ENCODE measurements around the gene NPAS2.

Gene NPAS2, protein sequence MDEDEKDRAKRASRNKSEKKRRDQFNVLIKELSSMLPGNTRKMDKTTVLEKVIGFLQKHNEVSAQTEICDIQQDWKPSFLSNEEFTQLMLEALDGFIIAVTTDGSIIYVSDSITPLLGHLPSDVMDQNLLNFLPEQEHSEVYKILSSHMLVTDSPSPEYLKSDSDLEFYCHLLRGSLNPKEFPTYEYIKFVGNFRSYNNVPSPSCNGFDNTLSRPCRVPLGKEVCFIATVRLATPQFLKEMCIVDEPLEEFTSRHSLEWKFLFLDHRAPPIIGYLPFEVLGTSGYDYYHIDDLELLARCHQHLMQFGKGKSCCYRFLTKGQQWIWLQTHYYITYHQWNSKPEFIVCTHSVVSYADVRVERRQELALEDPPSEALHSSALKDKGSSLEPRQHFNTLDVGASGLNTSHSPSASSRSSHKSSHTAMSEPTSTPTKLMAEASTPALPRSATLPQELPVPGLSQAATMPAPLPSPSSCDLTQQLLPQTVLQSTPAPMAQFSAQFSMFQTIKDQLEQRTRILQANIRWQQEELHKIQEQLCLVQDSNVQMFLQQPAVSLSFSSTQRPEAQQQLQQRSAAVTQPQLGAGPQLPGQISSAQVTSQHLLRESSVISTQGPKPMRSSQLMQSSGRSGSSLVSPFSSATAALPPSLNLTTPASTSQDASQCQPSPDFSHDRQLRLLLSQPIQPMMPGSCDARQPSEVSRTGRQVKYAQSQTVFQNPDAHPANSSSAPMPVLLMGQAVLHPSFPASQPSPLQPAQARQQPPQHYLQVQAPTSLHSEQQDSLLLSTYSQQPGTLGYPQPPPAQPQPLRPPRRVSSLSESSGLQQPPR

DNA sequence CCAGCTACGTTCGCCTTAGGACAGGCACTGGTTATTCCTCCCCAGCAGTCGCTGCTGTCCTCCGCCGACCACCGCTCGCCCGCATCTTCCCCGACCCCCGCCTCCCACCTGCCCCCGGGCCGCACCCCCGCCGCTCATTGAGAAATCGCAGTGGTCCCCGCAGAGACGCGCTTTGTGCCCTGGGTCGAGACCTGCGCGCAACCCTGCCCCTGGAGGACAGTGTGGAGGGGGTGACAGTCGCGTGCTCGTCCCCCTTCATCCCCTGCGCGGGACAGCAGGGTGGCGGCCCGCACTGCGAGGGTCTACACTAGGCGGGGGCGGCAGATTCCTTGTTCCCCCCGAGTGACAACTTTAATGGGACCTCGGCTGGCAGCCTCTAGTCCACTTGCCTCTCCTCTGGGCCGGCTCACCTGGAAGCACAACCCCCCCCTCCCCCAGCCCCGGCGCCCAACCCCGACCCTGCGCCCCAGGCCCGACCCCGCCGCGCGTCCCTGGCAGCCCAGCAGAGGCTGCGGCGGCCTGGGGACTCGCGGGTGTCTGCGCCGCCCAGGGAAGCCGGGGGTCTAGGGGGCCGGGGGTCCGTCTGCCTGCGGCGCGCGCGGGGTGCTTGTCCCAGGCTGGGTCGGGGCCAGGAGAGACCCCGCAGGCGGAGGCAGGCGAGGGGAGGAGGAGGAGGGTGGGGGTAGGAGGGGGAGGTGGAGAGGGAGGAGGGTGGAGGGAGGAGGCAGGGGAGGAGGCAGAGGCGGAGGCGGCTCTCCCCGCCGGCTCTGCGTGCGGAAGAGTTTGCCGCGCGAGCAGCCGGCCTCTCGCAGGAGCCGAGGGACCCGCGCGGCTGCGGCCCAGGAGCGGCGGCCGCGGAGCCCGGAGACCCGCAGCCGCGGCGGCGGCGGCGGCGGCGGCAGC is at the start of gene NPAS2:
Gene NPAS2 (plus strand): TSS at position 770 of the 903 bp plus-strand sequence. CDS start 84,616 bp downstream, outside the sequence.
- Histone ChIP-seq H3K4me3 (ENCODE audit: low read length) (no peak within 1 kb of the TSS), H3K9ac (ENCODE audit: low read length) (no peak within 1 kb of the TSS), H2AFZ (ENCODE audit: low read length) (no peak within 1 kb of the TSS), H3K9me2 (replicated peaks; ENCODE audit: insufficient read depth, low read length) (no peaks in the 10 kb centered on the region), H3F3A (ENCODE audit: insufficient read depth, low read length) (no peaks in the 10 kb centered on the region), H3K27me3 (replicated peaks; ENCODE audit: insufficient read depth, low read length) (no peaks in the 10 kb centered on the region), H3K9me3 (replicated peaks; ENCODE audit: insufficient read depth, low read length) (no peaks in the 10 kb centered on the region), H3K4me1 (ENCODE audit: low read length) (no peaks in the 10 kb centered on the region), H3K36me3 (replicated peaks; ENCODE audit: insufficient read depth, low read length) (no peaks in the 10 kb centered on the region), H3K27ac (ENCODE audit: low read length) (no peak within 1 kb of the TSS), H3K79me2 (ENCODE audit: low read length) (no peaks in the 10 kb centered on the region), H3K4me2 (ENCODE audit: low read depth, low read length) (no peak within 1 kb of the TSS), H4K20me1 (ENCODE audit: insufficient read depth, low read length) (no peaks in the 10 kb centered on the region)
- TF ChIP-seq EZH2phosphoT487 (IDR thresholded peaks at IDR 0.05; ENCODE audit: low read length) = no peak
- no peak for TF ChIP-seq EZH2 (optimal IDR thresholded peaks at IDR 0.05; ENCODE audit: low read depth, low read length)
- TF ChIP-seq, protein P1, sequence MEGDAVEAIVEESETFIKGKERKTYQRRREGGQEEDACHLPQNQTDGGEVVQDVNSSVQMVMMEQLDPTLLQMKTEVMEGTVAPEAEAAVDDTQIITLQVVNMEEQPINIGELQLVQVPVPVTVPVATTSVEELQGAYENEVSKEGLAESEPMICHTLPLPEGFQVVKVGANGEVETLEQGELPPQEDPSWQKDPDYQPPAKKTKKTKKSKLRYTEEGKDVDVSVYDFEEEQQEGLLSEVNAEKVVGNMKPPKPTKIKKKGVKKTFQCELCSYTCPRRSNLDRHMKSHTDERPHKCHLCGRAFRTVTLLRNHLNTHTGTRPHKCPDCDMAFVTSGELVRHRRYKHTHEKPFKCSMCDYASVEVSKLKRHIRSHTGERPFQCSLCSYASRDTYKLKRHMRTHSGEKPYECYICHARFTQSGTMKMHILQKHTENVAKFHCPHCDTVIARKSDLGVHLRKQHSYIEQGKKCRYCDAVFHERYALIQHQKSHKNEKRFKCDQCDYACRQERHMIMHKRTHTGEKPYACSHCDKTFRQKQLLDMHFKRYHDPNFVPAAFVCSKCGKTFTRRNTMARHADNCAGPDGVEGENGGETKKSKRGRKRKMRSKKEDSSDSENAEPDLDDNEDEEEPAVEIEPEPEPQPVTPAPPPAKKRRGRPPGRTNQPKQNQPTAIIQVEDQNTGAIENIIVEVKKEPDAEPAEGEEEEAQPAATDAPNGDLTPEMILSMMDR (IDR thresholded peaks at IDR 0.05; ENCODE audit: low read length) = no peak
- DNase-seq = no peak

DNA sequence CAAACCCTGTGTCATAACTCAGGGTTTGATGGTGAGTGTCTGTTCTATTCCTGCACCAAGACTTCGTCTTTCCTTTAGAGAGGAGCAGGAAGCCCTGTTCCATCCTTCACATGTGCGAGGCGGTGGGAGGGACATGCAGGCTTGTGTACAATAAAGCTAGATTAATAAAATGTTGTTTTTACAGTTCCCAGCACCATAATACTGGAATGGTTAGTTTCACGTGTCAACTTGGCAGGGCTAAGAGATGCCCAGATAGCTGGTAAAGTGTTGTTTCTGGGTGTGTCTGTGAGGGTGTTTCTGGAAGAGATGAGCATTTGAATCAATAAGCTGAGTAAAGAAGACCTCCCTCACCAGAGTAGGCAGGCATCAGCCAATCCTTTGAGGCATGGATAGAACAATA is 48.8 kb upstream of the NPAS2 start:
- H3K9me3 ChIP-seq (replicated peaks; ENCODE audit: insufficient read depth, low read length) = no peaks in the 10 kb centered on the region
- H3K9ac ChIP-seq (ENCODE audit: low read length) = no peak overlapping the region
- no peak for DNase-seq
- no peak overlapping the region for H3K4me2 ChIP-seq (ENCODE audit: low read depth, low read length)
- H3F3A ChIP-seq (ENCODE audit: insufficient read depth, low read length) = no peaks in the 10 kb centered on the region
- H3K79me2 ChIP-seq (ENCODE audit: low read length) = no peaks in the 10 kb centered on the region
- no peak overlapping the region for H3K27ac ChIP-seq (ENCODE audit: low read length)
- no peaks in the 10 kb centered on the region for H3K27me3 ChIP-seq (replicated peaks; ENCODE audit: insufficient read depth, low read length)
- H3K36me3 ChIP-seq (replicated peaks; ENCODE audit: insufficient read depth, low read length) = no peaks in the 10 kb centered on the region
- no peak for TF ChIP-seq EZH2phosphoT487 (IDR thresholded peaks at IDR 0.05; ENCODE audit: low read length)
- no peaks in the 10 kb centered on the region for H4K20me1 ChIP-seq (ENCODE audit: insufficient read depth, low read length)
- H3K4me1 ChIP-seq (ENCODE audit: low read length) = no peaks in the 10 kb centered on the region
- no peak overlapping the region for H2AFZ ChIP-seq (ENCODE audit: low read length)
- H3K9me2 ChIP-seq (replicated peaks; ENCODE audit: insufficient read depth, low read length) = no peaks in the 10 kb centered on the region
- no peak overlapping the region for H3K4me3 ChIP-seq (ENCODE audit: low read length)

DNA sequence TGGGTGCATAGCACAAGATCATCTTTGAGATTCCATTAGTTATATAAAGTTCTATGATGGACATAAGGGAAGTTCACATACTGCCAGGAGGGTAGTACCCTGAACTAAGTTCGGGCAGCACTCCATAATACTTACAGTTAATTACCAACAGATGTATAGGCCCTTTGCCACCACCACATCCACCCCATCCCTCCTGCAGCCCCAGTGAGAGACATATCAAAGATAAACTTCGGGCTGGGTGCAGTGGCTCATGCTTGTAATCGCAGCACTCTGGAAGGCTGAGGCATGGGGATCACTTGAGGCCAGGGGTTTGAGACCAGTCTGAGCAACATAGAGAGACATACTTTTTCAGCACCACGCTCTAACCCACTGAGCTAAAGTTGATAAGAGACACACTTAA is 46.4 kb upstream of the NPAS2 start:
- TF ChIP-seq, protein P1 (IDR thresholded peaks at IDR 0.05; ENCODE audit: low read length) = no peak
- TF ChIP-seq EZH2phosphoT487 (IDR thresholded peaks at IDR 0.05; ENCODE audit: low read length) = no peak
- TF ChIP-seq EZH2 (optimal IDR thresholded peaks at IDR 0.05; ENCODE audit: low read depth, low read length) = no peak
- no peaks in the 10 kb centered on the region for H3K79me2 ChIP-seq (ENCODE audit: low read length)
- H3K4me2 ChIP-seq (ENCODE audit: low read depth, low read length) = no peak overlapping the region
- H3K9ac ChIP-seq (ENCODE audit: low read length) = no peak overlapping the region
- no peaks in the 10 kb centered on the region for H4K20me1 ChIP-seq (ENCODE audit: insufficient read depth, low read length)
- no peak overlapping the region for H3K4me3 ChIP-seq (ENCODE audit: low read length)
- H3K36me3 ChIP-seq (replicated peaks; ENCODE audit: insufficient read depth, low read length) = no peaks in the 10 kb centered on the region
- H2AFZ ChIP-seq (ENCODE audit: low read length) = no peak overlapping the region
- H3K9me2 ChIP-seq (replicated peaks; ENCODE audit: insufficient read depth, low read length) = no peaks in the 10 kb centered on the region
- H3K27ac ChIP-seq (ENCODE audit: low read length) = no peak overlapping the region
- H3K4me1 ChIP-seq (ENCODE audit: low read length) = no peaks in the 10 kb centered on the region
- no peaks in the 10 kb centered on the region for H3F3A ChIP-seq (ENCODE audit: insufficient read depth, low read length)
- no peaks in the 10 kb centered on the region for H3K9me3 ChIP-seq (replicated peaks; ENCODE audit: insufficient read depth, low read length)
- no peaks in the 10 kb centered on the region for H3K27me3 ChIP-seq (replicated peaks; ENCODE audit: insufficient read depth, low read length)
- DNase-seq = no peak

Data from MM.1S (cell line).